Breast epithelium (tissue), 3 donors: ENCODE results near the gene FSTL5.

Experiments
- CTCF ChIP-seq, 3 donors: fragments of 450-650 bp; IDR thresholded peaks; one replicate each; pipeline ENCODE4 v1.5.1; 2016 to 2017; ENCODE audit warnings: antibody characterized with exemption in 3 of 3, mild to moderate bottlenecking in 3 of 3, moderate library complexity in 3 of 3
- POLR2A ChIP-seq: fragments of 450-650 bp; IDR thresholded peaks from one replicate; pipeline ENCODE4 v1.6.1; 2016; ENCODE audit warnings: antibody characterized with exemption, mild to moderate bottlenecking, moderate library complexity

GRCh38 chr4:161762796-161763195 lies 401.0 kb downstream of the FSTL5 start:
- TF ChIP-seq POLR2A: no peak
- no peak for TF ChIP-seq CTCF (IDR thresholded peaks at IDR 0.05)
